ENCODE measurements around the gene SLC7A7.

Gene SLC7A7

GRCh38 chr14:22821193-22822015 is 6.2 kb upstream of the SLC7A7 start:
- no peak overlapping the region for H3K27ac ChIP-seq
- TF ChIP-seq ZFX (IDR thresholded peaks at IDR 0.05), result no peak
- no peak for TF ChIP-seq CTCF (conservative IDR thresholded peaks at IDR 0.05)

- no peak overlapping the region for H3K27ac ChIP-seq
- no peak for TF ChIP-seq CTCF (conservative IDR thresholded peaks at IDR 0.05)
- no peak for TF ChIP-seq ZFX (IDR thresholded peaks at IDR 0.05)
Observed at GRCh38 chr14:22820731-22821130, 5.5 kb upstream of the SLC7A7 start.

- TF ChIP-seq ZFX (IDR thresholded peaks at IDR 0.05) (no peak), CTCF (conservative IDR thresholded peaks at IDR 0.05) (no peak)
- H3K27ac ChIP-seq, result no peak overlapping the region
Observed at GRCh38 chr14:22819151-22819988, 4.1 kb upstream of the SLC7A7 start.

GRCh38 chr14:22814373-22814772 is 862 bp downstream of the SLC7A7 start:
- no peak for TF ChIP-seq CTCF (conservative IDR thresholded peaks at IDR 0.05)
- TF ChIP-seq ZFX (IDR thresholded peaks at IDR 0.05), result no peak
- H3K27ac ChIP-seq, result no peak overlapping the region

- no peak for TF ChIP-seq ZFX (IDR thresholded peaks at IDR 0.05)
- no peak overlapping the region for H3K27ac ChIP-seq
Observed at GRCh38 chr14:22813145-22813544, 2.1 kb downstream of the SLC7A7 start.

GRCh38 chr14:22812744-22813143 is 2.5 kb downstream of the SLC7A7 start:
- H3K27ac ChIP-seq, result no peak overlapping the region

GRCh38 chr14:22811722-22812121 is 3.5 kb downstream of the SLC7A7 start:
- TF ChIP-seq CTCF (conservative IDR thresholded peaks at IDR 0.05) (no peak), ZFX (IDR thresholded peaks at IDR 0.05) (no peak)
- no peak overlapping the region for H3K27ac ChIP-seq

More at GRCh38 chr14:22812744-22813143, 2.5 kb downstream of the SLC7A7 start:
- TF ChIP-seq ZFX (IDR thresholded peaks at IDR 0.05) (no peak), CTCF (conservative IDR thresholded peaks at IDR 0.05) (no peak)
